GM12878 (cell line): ENCODE results near the gene SORL1. TPM values are rescaled to one million over a fixed set of nuclear protein-coding genes. Genes with fewer than 3 reads are reported as not detected.

Source experiments
- ATAC-seq: fragments of 200-7000 bp; cut with Tn5 transposase; 3 replicates; pipeline ENCODE4 v1.9.1; 2020; ENCODE audit warnings: mild to moderate bottlenecking, moderate library complexity
- BruUV-seq: library from RNA; stranded (reverse); fragments of 400-500 nt; replicated peaks from 2 replicates; lab custom pipeline; 2021; lab: Mats Ljungman, UMichigan
- CTCF ChIA-PET: fragments of 300-600 bp; sonication (Branson Sonifier 250); formaldehyde crosslinking; extraction: SDS; loops from one replicate; lab custom pipeline; 2021; ENCODE audit warnings: inconsistent platforms; lab: Yijun Ruan, JAX
- POLR2A ChIA-PET: fragments of 350-600 bp; formaldehyde crosslinking; extraction: SDS; loops from one replicate; lab custom pipeline; 2021; ENCODE audit warnings: inconsistent platforms; lab: Charles Lee
- RAD21 ChIA-PET: fragments of 300-600 bp; sonication (Branson Sonifier 250); formaldehyde crosslinking; loops from one replicate; lab custom pipeline; 2023; ENCODE audit warnings: antibody characterized with exemption; ENCODE audit not compliant: unreplicated experiment; lab: Charles Lee
- SMC1A ChIA-PET: fragments of 300-600 bp; sonication (Branson Sonifier 250); formaldehyde crosslinking; loops from one replicate; lab custom pipeline; 2023; ENCODE audit not compliant: unreplicated experiment, uncharacterized antibody; lab: Charles Lee
- DNase-seq: peaks from one replicate; pipeline ENCODE4 v3.0.0-alpha.2; 2011; ENCODE audit warnings: low read depth, low spot score
- FAIRE-seq: peaks from 3 replicates; lab custom pipeline; 2011; peaks lifted over from hg19 to GRCh38; lab: Jason Lieb, UNC
- H2AFZ ChIP-seq: 2 replicates; pipeline ENCODE4 v1.6.0; 2011; ENCODE audit warnings: low read depth, low read length, control low read depth; ENCODE audit not compliant: control insufficient read depth
- H3K27ac ChIP-seq: 2 replicates; pipeline ENCODE4 v1.5.1; 2011; ENCODE audit warnings: control low read depth; ENCODE audit not compliant: control insufficient read depth, insufficient read depth
- H3K27me3 ChIP-seq, 2 experiments: replicated peaks in 1 of 2; 2 replicates each; pipeline versions ENCODE4 v1.6.0 to v1.6.1; 2011; ENCODE audit warnings: low read length in 1 of 2; ENCODE audit not compliant: control insufficient read depth in 2 of 2, insufficient read depth in 2 of 2
- H3K36me3 ChIP-seq, 2 experiments: 2 replicates each; pipeline ENCODE4 v1.5.1; 2011; ENCODE audit warnings: low read length in 1 of 2; ENCODE audit not compliant: control insufficient read depth in 2 of 2, insufficient read depth in 2 of 2
- H3K4me1 ChIP-seq: 2 replicates; pipeline ENCODE4 v1.6.1; 2011; ENCODE audit warnings: mild to moderate bottlenecking, low read length, moderate library complexity, mixed read lengths; ENCODE audit not compliant: control insufficient read depth, insufficient read depth
- H3K4me2 ChIP-seq: 2 replicates; pipeline ENCODE4 v1.6.0; 2011; ENCODE audit warnings: control low read depth; ENCODE audit not compliant: control insufficient read depth, insufficient read depth
- H3K4me3 ChIP-seq: fragments of 200-600 bp; sonication (generic); 2 replicates; pipeline ENCODE4 v1.5.1; 2016
- H3K79me2 ChIP-seq: 2 replicates; pipeline ENCODE4 v1.6.0; 2011; ENCODE audit warnings: low read length; ENCODE audit not compliant: control insufficient read depth, insufficient read depth
- H3K9ac ChIP-seq: 2 replicates; pipeline ENCODE4 v1.8.0; 2011; ENCODE audit warnings: low read length, control low read depth, mixed read lengths; ENCODE audit not compliant: control insufficient read depth, insufficient read depth
- H3K9me3 ChIP-seq: replicated peaks from 3 replicates; pipeline ENCODE4 v1.5.1; 2011; ENCODE audit warnings: mild to moderate bottlenecking, low read length; ENCODE audit not compliant: control insufficient read depth, insufficient read depth
- H4K20me1 ChIP-seq: 2 replicates; pipeline ENCODE4 v1.6.0; 2011; ENCODE audit not compliant: control insufficient read depth, insufficient read depth
- EP300 ChIP-seq, 2 experiments: fragments of 150-350 bp in 1 of 2; IDR thresholded peaks; 2 replicates each; pipeline ENCODE4 v1.6.1; 2011 to 2012; ENCODE audit warnings: low read depth in 2 of 2, low read length in 2 of 2, borderline replicate concordance in 1 of 2, improper control_type of control experiment in 1 of 2, inconsistent platforms in 1 of 2; ENCODE audit not compliant: control insufficient read depth in 1 of 2
- MYB ChIP-seq: fragments of 150-350 bp; IDR thresholded peaks from 2 replicates; pipeline ENCODE4 v1.6.1; 2014; ENCODE audit warnings: mild to moderate bottlenecking, low read depth, low read length, borderline replicate concordance
- PAX5 ChIP-seq: IDR thresholded peaks from 2 replicates; pipeline ENCODE4 v1.6.1; 2011; ENCODE audit warnings: low read depth, low read length, borderline replicate concordance
- POLR2AphosphoS2 ChIP-seq: IDR thresholded peaks from 2 replicates; pipeline ENCODE4 v1.6.1; 2011; ENCODE audit warnings: low read depth, mild to moderate bottlenecking, low read length, improper control_type of control experiment, moderate library complexity
- SREBF2 ChIP-seq: IDR thresholded peaks from 2 replicates; pipeline ENCODE4 v1.6.1; 2012; ENCODE audit warnings: mild to moderate bottlenecking, low read length
- SRF ChIP-seq, 2 experiments: IDR thresholded peaks; 2 replicates each; pipeline ENCODE4 v1.6.1; 2011; ENCODE audit warnings: low read depth in 2 of 2, low read length in 2 of 2, mild to moderate bottlenecking in 1 of 2, moderate library complexity in 1 of 2
- TAF1 ChIP-seq: IDR thresholded peaks from 2 replicates; pipeline ENCODE4 v1.6.1; 2011; ENCODE audit warnings: mild to moderate bottlenecking, low read depth, low read length, borderline replicate concordance
- YY1 ChIP-seq: IDR thresholded peaks from 2 replicates; pipeline ENCODE4 v1.6.1; 2011; ENCODE audit warnings: low read depth, mild to moderate bottlenecking, low read length
- WGBS: methylation state at CpG from one replicate; pipeline ENCODE4 v1.1.6; 2016; ENCODE audit warnings: low lambda C conversion rate; ENCODE audit not compliant: insufficient replicate concordance, insufficient coverage; ENCODE audit errors: missing lambda C conversion rate; 5-methylcytosine and 5-hydroxymethylcytosine counted together
- in situ Hi-C: fragments of 300-500 bp; cut with MboI; formaldehyde crosslinking; loops from 9 replicates; pipeline ENCODE4 v1.14.3; 2018; ENCODE audit warnings: mixed read lengths
- intact Hi-C: fragments of 100-400 bp; cut with micrococcal nuclease; formaldehyde crosslinking; loops from one replicate; pipeline ENCODE4 v1.14.2; 2022; ENCODE audit not compliant: unreplicated experiment
- polyA plus RNA-seq, 11 experiments: library from polyadenylated mRNA; depleted of rRNA in 4 of 11; unstranded in 6 of 11; stranded (reverse) in 5 of 11; fragments of >200 nt; fragmentation: Nextera tagmentation in 4 of 11; fragmentation: Illumina TruSeq in 1 of 11; extraction: Ambion mirVana in 4 of 11; extraction: Trizol in 1 of 11; gene quantifications; 1 replicate in 1 of 11; 2 replicates in 10 of 11; pipeline versions ENCODE4 v1.2.1 to v1.2.3, GENCODE V29; 2011 to 2016; ENCODE audit warnings: inconsistent platforms in 2 of 11, missing spikeins in 2 of 11, low read depth in 1 of 11
- total RNA-seq, 4 experiments: library from RNA; depleted of rRNA in 3 of 4; stranded (reverse); fragments of >200 nt in 3 of 4; fragmentation: Illumina TruSeq in 1 of 4; extraction: Trizol in 1 of 4; gene quantifications; 2 replicates each; pipeline versions ENCODE4 v1.2.1 to v1.2.3, GENCODE V29; 2013 to 2021

The SORL1 gene
- total and polyA plus RNA-seq, 10 of the 15 experiments (the other 5 are each of a cell fraction or from before 2014, with no cell fraction given): 20.2 to 107 (median 59.9) TPM

DNA sequence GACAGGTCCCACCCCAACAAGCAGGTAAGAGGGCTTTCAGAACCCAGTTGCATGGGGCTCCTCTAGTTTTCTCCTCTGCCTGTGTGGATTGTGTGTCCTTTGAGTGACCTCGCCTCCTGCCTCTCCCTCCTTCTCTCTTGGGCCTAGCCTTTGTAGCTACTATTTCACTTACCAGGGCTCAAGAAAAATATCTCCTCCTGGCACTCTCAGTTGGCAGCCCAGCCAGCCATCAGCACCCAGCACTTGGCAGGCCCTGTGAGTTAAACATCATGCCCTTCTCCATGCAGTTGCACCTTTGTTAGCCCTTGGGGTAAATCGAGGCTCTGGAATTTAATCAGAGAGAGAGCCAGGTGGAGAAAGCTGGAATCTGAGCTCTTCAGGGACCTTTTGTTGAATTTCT, 36.1 kb downstream of the SORL1 start:
- no peak for FAIRE-seq
- Histone ChIP-seq H2AFZ (no peak overlapping the region), H3K4me2 (no peak overlapping the region), H3K9me3 (no peaks in the 10 kb centered on the region)
- POLR2A ChIA-PET: no interaction called here
- in situ Hi-C loops: no loop called here
- CTCF ChIA-PET: interaction anchor here (1.6 to 2.0 kb wide), 2 partner anchors 22 to 103 kb away, joined by 5 read pairs; no protein-coding TSS in a partner anchor
- SMC1A ChIA-PET: interaction anchor here (1.0 to 1.4 kb wide), 2 partner anchors 8 to 20 kb away, joined by 3 to 4 read pairs; no protein-coding TSS in a partner anchor
- TF ChIP-seq PAX5 (no peak), MYB (no peak), SRF (IDR thresholded peaks at IDR 0.05; ENCODE audit: low read depth in 2 of 2, low read length in 2 of 2) (no peak), SREBF2 (no peak), POLR2AphosphoS2 (no peak), YY1 (no peak), EP300 (IDR thresholded peaks at IDR 0.05; ENCODE audit: borderline replicate concordance in 1 of 2, control insufficient read depth in 1 of 2, low read depth in 2 of 2, low read length in 2 of 2) (no peak), TAF1 (no peak)
- TF ChIP-seq, all 136 proteins: peak for 0
- 52% methylated on average over 2 of the region's 2 CpGs for WGBS
- Histone ChIP-seq H3K4me3 (no peak overlapping the region), H3K27ac (no peak overlapping the region), H4K20me1 (no peaks in the 10 kb centered on the region), H3K36me3 (peaks cover 34 to 42% of the 10 kb centered on the region in 2 experiments), H3K79me2 (peaks cover 27% of the 10 kb centered on the region), H3K4me1 (peaks cover 9% of the 10 kb centered on the region), H3K27me3 (no peaks in the 10 kb centered on the region), H3K9ac (no peak overlapping the region)
- RAD21 ChIA-PET: interaction anchor here (1.0 to 1.1 kb wide), 2 partner anchors 21 to 104 kb away, joined by 3 read pairs; no protein-coding TSS in a partner anchor
- ATAC-seq (no peak), DNase-seq (no peak)
- intact Hi-C loops: no loop called here
- no TSS peak for BruUV-seq
